ENCODE data around the gene NHSL1. TPM values are rescaled to one million over a fixed set of nuclear protein-coding genes. Genes with fewer than 3 reads are reported as not detected.

The NHSL1 gene
- total RNA-seq, 2 experiments from 2014 or later: 0.53 to 0.95 TPM

- H3K27me3 Mint-ChIP-seq: peaks cover 2% of the 10 kb centered on the region
- CTCF ChIA-PET: no interaction called here
- POLR2A ChIA-PET: no interaction called here
These were observed 115.5 kb downstream of the NHSL1 start for GRCh38 chr6:138383776-138384175.

GRCh38 chr6:138382498-138383265 lies 116.6 kb downstream of the NHSL1 start:
- H3K4me1 Mint-ChIP-seq (ENCODE audit: low read depth): no peaks in the 10 kb centered on the region
- intact Hi-C loops (cut with micrococcal nuclease): no loop called here
- peaks cover 2% of the 10 kb centered on the region for H3K27me3 Mint-ChIP-seq
- no peak overlapping the region for H3K4me3 Mint-ChIP-seq
- no peak for DNase-seq
- no peaks in the 10 kb centered on the region for H3K36me3 Mint-ChIP-seq
- no peaks in the 10 kb centered on the region for H3K9me3 Mint-ChIP-seq
- ChIA-PET POLR2A (interaction anchor here (0.6 kb wide), 1 partner anchor 184 kb away, joined by 3 read pairs; no protein-coding TSS in a partner anchor), CTCF (no interaction called here)
- no peak overlapping the region for H3K27ac Mint-ChIP-seq

More at GRCh38 chr6:138383776-138384175, 115.5 kb downstream of the NHSL1 start:
- no peaks in the 10 kb centered on the region for H3K4me1 Mint-ChIP-seq (ENCODE audit: low read depth)
- DNase-seq: no peak
- H3K36me3 Mint-ChIP-seq: no peaks in the 10 kb centered on the region
- no peak overlapping the region for H3K4me3 Mint-ChIP-seq
- H3K9me3 Mint-ChIP-seq: no peaks in the 10 kb centered on the region
- intact Hi-C loops (cut with micrococcal nuclease): no loop called here
- H3K27ac Mint-ChIP-seq: no peak overlapping the region

GRCh38 chr6:138378463-138378862 lies 120.8 kb downstream of the NHSL1 start:
- no peaks in the 10 kb centered on the region for H3K4me1 Mint-ChIP-seq (ENCODE audit: low read depth)
- peaks cover 2% of the 10 kb centered on the region for H3K27me3 Mint-ChIP-seq
- CTCF ChIA-PET: no interaction called here
- DNase-seq: no peak
- no peak overlapping the region for H3K4me3 Mint-ChIP-seq
- no peaks in the 10 kb centered on the region for H3K9me3 Mint-ChIP-seq
- H3K27ac Mint-ChIP-seq: no peak overlapping the region
- no peaks in the 10 kb centered on the region for H3K36me3 Mint-ChIP-seq
- POLR2A ChIA-PET: no interaction called here
- intact Hi-C loops (cut with micrococcal nuclease): no loop called here

- CTCF ChIA-PET: no interaction called here
- POLR2A ChIA-PET: no interaction called here
- Mint-ChIP-seq H3K4me3 (no peak within 1 kb of the TSS), H3K9me3 (no peaks in the 10 kb centered on the region), H3K27me3 (peaks cover 2% of the 10 kb centered on the region), H3K4me1 (ENCODE audit: low read depth) (no peaks in the 10 kb centered on the region), H3K36me3 (no peaks in the 10 kb centered on the region), H3K27ac (no peak within 1 kb of the TSS)
- DNase-seq: no peak
- intact Hi-C loops (cut with micrococcal nuclease): no loop called here
These were observed 121.5 kb downstream of the NHSL1 start, which contains the start of gene SMIM28 for GRCh38 chr6:138377844-138378243. TSS of gene SMIM28 (plus strand) at chr6:138377905. CDS start at chr6:138378073, 168 bp downstream.

GRCh38 chr6:138377042-138377441 lies 122.3 kb downstream of the NHSL1 start:
- Mint-ChIP-seq H3K27ac (no peak overlapping the region), H3K27me3 (no peaks in the 10 kb centered on the region), H3K9me3 (no peaks in the 10 kb centered on the region), H3K4me1 (ENCODE audit: low read depth) (no peaks in the 10 kb centered on the region), H3K4me3 (no peak overlapping the region), H3K36me3 (no peaks in the 10 kb centered on the region)
- POLR2A ChIA-PET: no interaction called here
- CTCF ChIA-PET: no interaction called here
- DNase-seq: no peak
- intact Hi-C loops (cut with micrococcal nuclease): no loop called here

GRCh38 chr6:138374815-138375214 lies 124.5 kb downstream of the NHSL1 start:
- H3K4me3 Mint-ChIP-seq: no peak overlapping the region
- intact Hi-C loops (cut with micrococcal nuclease): no loop called here
- no peak overlapping the region for H3K27ac Mint-ChIP-seq
- ChIA-PET CTCF (no interaction called here), POLR2A (no interaction called here)
- H3K36me3 Mint-ChIP-seq: no peaks in the 10 kb centered on the region
- no peaks in the 10 kb centered on the region for H3K9me3 Mint-ChIP-seq
- DNase-seq: no peak
- H3K4me1 Mint-ChIP-seq (ENCODE audit: low read depth): no peaks in the 10 kb centered on the region
- no peaks in the 10 kb centered on the region for H3K27me3 Mint-ChIP-seq

GRCh38 chr6:138374230-138374629 lies 125.1 kb downstream of the NHSL1 start:
- ChIA-PET CTCF (no interaction called here), POLR2A (no interaction called here)
- no peak for DNase-seq
- Mint-ChIP-seq H3K27me3 (no peaks in the 10 kb centered on the region), H3K27ac (no peak overlapping the region), H3K36me3 (no peaks in the 10 kb centered on the region), H3K4me1 (ENCODE audit: low read depth) (no peaks in the 10 kb centered on the region), H3K9me3 (no peaks in the 10 kb centered on the region), H3K4me3 (no peak overlapping the region)
- intact Hi-C loops (cut with micrococcal nuclease): no loop called here

GRCh38 chr6:138372711-138373463 lies 126.4 kb downstream of the NHSL1 start:
- POLR2A ChIA-PET: no interaction called here

More at GRCh38 chr6:138372711-138373463, 126.4 kb downstream of the NHSL1 start:
- Mint-ChIP-seq H3K27ac (no peak overlapping the region), H3K9me3 (no peaks in the 10 kb centered on the region), H3K4me1 (ENCODE audit: low read depth) (no peaks in the 10 kb centered on the region), H3K36me3 (no peaks in the 10 kb centered on the region), H3K4me3 (no peak overlapping the region), H3K27me3 (peaks cover 1% of the 10 kb centered on the region)
- intact Hi-C loops (cut with micrococcal nuclease): no loop called here
- no peak for DNase-seq
- CTCF ChIA-PET: interaction anchor here (2.9 kb wide), 1 partner anchor 257 kb away, joined by 8 read pairs; no protein-coding TSS in a partner anchor

Small RNAs within 50 kb of the gene (microRNA-seq; reads per million reads assigned to microRNA genes)
- gene MIR3145 (ENCODE audit: borderline microRNAs expressed, borderline number of aligned reads, borderline replicate concordance): not detected

Other genes with a start within 250 kb of the NHSL1 start
- not detected for gene SMIM28, start 121.6 kb downstream of the NHSL1 start, total RNA-seq
- 10 to 100 TPM; 49.5 to 49.6 TPM for gene HEBP2, start 95.3 kb downstream of the NHSL1 start, total RNA-seq